T-helper 22 cell (primary cell): Measurements from ENCODE around the gene KCNA1.

Experiments
- DNase-seq: peaks from one replicate; pipeline ENCODE4 v3.0.0-alpha.2; 2020; ENCODE audit warnings: low read depth

KCNA1 gene

DNA sequence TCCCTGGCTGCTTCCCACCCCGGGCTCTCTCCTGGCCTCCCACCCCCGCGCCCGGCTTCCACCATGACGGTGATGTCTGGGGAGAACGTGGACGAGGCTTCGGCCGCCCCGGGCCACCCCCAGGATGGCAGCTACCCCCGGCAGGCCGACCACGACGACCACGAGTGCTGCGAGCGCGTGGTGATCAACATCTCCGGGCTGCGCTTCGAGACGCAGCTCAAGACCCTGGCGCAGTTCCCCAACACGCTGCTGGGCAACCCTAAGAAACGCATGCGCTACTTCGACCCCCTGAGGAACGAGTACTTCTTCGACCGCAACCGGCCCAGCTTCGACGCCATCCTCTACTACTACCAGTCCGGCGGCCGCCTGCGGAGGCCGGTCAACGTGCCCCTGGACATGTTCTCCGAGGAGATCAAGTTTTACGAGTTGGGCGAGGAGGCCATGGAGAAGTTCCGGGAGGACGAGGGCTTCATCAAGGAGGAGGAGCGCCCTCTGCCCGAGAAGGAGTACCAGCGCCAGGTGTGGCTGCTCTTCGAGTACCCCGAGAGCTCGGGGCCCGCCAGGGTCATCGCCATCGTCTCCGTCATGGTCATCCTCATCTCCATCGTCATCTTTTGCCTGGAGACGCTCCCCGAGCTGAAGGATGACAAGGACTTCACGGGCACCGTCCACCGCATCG, 1.8 kb downstream of the KCNA1 start:
- DNase-seq: no peak

- DNase-seq: no peak
Observed at GRCh38 chr12:4914720-4915119, 5.0 kb downstream of the KCNA1 start.

DNA sequence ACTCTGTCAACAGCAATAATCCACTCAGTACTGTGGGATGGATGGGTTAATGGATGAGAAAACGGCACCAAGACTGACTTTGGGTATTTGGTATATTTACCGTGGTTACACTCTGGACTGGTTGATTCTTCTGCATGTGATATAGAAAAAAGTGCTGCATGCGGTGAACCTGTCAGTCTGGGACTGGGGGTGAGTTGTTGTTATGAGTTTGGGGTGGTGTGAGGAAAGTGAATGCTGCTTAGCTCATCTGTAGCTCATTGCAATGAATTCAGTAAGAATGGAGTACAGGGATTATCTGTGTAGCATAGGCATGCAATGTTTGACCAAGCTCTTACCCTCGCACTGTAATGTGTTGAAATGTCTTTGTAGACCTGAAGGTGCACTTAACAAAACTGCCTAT, 6.0 kb downstream of the KCNA1 start:
- DNase-seq: no peak

- DNase-seq: no peak
Observed at GRCh38 chr12:4918950-4919660, 9.4 kb downstream of the KCNA1 start.

GRCh38 chr12:4932576-4932975, 22.9 kb downstream of the KCNA1 start:
- DNase-seq: no peak

DNA sequence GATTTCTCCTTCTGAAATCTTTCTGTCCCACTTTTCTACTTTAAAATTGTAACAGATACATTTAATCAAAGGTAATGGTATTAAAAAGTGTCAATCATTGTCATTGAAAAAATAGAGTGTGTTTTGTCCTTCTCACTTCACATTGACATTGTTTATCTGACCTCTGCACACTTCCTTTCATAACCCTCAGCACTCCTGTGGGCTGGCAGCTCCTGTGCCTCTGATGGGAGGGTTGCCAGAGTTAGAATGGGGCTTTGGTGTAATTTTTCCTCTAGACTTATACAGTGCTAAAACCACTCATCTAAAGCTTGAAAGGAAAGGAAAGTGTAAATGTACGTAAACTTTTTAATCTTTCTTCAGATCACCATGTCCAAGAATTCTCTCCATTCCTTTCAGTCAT, 23.7 kb downstream of the KCNA1 start:
- no peak for DNase-seq

DNA sequence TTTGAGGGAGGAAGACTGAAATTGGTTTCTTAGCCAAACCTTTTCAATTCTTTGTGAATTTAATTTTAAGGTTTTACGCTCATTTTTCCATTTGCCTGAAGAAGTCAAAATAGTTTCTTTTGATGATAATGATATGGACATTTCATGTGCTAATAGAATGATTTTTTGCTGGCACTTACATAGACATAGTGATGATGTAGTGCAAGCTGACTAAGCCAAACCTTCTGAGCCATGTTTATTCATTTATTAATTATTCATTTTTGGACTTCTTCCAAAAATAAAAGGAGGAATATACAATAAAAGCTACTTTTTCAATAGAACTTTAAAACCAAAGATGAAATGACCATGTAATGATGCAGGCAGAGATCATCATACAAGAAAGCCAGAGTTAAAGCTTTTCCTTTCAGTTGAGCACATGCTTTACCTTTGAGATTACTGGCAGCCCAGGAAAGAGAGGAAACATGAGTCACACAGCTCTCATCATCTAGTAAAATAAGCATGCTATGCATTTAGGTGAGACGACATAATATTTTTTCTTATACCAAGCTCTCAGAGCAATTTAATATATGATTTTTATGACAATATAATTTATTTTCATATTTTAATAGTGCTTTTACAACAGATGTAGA, 24.8 kb downstream of the KCNA1 start:
- DNase-seq: no peak

DNA sequence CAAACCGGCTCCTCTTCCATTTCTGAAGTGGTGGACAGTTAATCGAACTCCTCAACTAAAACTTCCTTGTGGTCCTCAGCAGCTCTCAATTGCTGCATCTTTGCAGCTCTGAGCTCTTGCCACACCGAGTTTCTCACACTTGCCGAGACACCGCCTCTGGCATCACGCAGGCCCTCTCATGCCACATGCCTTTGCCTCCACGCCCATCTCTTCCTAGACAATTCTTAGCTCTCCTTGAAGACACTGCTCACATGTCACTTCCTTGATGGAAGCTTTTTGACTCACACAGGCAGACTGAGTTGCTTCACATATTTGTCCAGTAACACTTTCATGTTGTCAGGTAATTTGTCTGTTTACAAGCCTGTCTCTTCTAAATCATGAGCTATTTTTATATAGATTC, 29.2 kb downstream of the KCNA1 start:
- no peak for DNase-seq

- no peak for DNase-seq
Observed at GRCh38 chr12:4939418-4940023, 29.8 kb downstream of the KCNA1 start.

GRCh38 chr12:4943067-4943937, 33.6 kb downstream of the KCNA1 start:
- DNase-seq: no peak

DNA sequence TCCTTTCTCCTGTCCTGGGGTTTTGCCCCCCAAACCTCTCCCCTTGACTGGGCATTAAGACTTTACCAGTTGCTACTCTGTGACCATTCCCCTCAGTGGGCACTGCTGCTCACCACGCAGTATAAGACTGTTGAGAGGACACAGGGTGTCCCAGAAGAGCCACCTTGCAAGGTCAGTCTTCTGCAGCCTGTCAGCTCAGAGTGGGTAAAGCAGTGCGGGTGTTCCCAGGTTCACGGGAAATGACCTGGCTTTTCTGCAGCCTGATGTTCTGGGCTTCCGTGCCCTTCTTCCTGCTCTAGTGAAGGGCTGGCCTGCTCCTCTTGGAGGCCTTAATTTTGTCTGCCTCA, 34.2 kb downstream of the KCNA1 start:
- no peak for DNase-seq

DNA sequence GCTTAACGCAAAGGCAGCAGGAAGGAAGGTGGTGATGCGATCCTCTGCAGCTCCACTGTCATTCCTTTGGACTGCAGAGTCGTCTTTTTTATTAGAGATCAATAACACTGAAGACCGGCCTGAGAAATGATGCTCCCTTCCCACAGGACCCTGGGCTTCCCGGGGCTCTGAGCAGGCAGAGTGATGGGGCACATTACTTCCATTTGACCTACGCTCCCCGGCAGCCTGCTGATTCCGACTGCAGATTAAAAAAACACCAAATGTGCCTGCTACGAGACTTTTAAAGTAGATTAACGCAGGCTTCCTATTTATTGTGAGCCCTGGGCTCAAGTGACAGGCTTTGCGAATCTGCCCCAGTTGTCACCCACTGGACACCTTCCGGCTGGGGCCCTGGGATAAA, 37.5 kb downstream of the KCNA1 start:
- no peak for DNase-seq

GRCh38 chr12:4951083-4951482, 41.4 kb downstream of the KCNA1 start:
- DNase-seq: no peak

DNA sequence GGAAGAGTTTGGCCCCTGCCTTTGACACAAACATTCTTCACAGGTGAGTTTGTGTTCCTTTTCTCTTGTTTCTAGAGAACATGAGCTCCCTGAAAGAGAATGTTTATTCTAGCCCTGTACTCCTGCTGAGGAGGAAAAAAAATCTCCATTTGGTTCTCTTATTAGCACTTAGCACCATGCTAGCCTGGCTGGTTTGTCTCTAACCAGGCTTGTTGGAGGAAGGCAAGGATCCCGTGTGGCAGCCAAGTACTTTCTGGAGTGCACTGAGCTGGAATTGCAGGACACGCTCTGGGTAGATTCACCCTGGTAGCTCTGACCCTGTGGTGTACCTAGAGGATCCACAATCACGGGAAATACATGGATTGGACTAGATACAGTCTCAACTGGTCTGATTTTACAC, 41.9 kb downstream of the KCNA1 start:
- no peak for DNase-seq

DNA sequence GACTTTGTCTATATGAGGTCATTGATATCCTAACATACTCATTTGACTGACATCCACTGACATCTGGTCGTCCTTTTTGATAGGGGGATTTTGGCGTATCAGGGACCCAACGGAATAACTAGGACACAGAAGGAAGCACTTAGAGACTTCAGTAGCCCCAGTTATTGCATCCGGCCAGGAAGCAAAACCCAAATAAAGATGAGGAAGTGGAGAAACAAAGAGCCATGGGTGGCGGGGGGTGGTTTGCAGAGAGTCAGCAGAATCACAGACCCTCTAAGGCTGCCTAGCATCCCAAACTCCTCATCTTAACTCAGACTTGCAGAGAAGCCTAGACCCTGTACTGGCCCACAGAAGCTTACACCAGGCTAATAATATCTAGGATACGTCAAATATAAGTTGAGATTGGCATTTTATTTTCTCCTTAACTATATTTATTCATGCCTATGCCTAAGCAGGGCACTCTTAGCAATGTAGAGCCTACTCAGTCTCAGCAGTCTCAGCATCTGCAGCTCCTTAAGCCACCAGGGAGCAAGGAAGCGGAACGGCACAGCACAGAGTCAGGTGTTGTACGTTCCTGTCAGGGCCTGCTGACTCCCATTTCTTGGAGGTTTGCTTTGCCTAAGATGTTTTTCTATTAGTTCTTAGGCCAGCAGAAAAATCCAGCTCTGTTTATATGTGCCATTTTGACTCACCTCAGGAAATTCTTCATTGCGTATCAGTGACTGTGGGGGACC, 45.1 kb downstream of the KCNA1 start:
- DNase-seq: no peak

- DNase-seq: no peak
Observed at GRCh38 chr12:4956054-4956453, 46.3 kb downstream of the KCNA1 start.

DNA sequence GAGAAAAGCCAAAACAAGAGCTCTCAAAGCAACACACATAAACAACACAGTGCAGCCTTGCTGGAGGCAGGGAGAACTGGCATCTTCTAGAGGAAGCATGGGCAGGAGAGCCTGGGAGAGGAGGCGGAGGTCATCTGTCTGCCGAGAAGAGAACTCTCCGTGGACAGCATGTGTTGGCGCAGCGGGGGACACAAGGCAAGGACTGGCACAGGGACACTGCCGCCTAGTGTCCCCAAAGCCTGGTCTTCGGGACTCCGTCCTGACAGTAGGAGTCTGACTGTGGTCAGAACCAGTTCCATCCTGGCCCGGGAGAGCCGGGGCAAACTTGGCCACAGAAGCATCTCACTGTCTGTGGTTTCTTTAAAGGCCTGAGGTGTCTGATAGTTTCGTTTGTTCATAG, 47.3 kb downstream of the KCNA1 start:
- no peak for DNase-seq

GRCh38 chr12:4957761-4958160, 48.1 kb downstream of the KCNA1 start:
- no peak for DNase-seq

GRCh38 chr12:4958697-4959375, 49.1 kb downstream of the KCNA1 start:
- no peak for DNase-seq

DNA sequence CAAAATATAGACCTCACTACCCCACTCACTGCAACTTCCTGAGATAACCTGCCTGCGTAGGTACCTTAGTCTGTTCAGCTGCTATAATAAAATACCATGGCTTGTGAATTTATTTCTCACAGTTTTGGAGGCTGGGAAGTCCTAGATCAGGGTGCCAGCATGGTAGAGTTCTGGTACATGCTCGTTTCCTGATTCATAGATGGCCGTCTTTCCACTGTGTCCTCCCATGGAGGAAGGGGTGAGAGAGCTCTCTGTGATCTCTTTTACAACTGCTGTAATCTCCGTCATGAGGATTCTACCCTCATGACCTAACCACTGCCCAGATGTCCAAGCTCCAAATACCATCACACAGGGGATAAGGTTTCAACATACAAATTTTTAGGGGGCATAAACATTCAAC, 49.7 kb downstream of the KCNA1 start:
- DNase-seq: no peak

GRCh38 chr12:4960030-4960429, 50.3 kb downstream of the KCNA1 start:
- no peak for DNase-seq
